PC-9 (cell line): Measurements from ENCODE around the gene OIP5. TPM values are rescaled to one million over a fixed set of nuclear protein-coding genes. Genes with fewer than 3 reads are reported as not detected.

Experiments used
- BruUV-seq: library from RNA; stranded (reverse); fragments of 400-500 nt; replicated peaks from 2 replicates; lab custom pipeline; 2021; lab: Mats Ljungman, UMichigan
- CTCF ChIA-PET: fragments of 300-600 bp; sonication (Branson Sonifier 250); formaldehyde crosslinking; loops from one replicate; lab custom pipeline; 2022; ENCODE audit warnings: antibody characterized with exemption; lab: Charles Lee
- POLR2A ChIA-PET: fragments of 300-600 bp; sonication (Branson Sonifier 250); formaldehyde crosslinking; loops from one replicate; lab custom pipeline; 2022; ENCODE audit warnings: antibody characterized with exemption; ENCODE audit not compliant: unreplicated experiment; lab: Charles Lee
- DNase-seq, 2 experiments: peaks; one replicate each; pipeline versions ENCODE4 v3.0.0 to v3.0.0-alpha.2; 2015 to 2022; ENCODE audit warnings: mixed read lengths in 1 of 2
- H2AFZ ChIP-seq: fragments of 200-600 bp; sonication (generic); 2 replicates; pipeline ENCODE4 v1.8.1; 2017; ENCODE audit warnings: antibody characterized with exemption
- H3F3A ChIP-seq: fragments of 200-600 bp; sonication (generic); 2 replicates; pipeline ENCODE4 v1.8.1; 2017; ENCODE audit warnings: antibody characterized with exemption, mild to moderate bottlenecking, low read depth; ENCODE audit not compliant: insufficient read depth
- H3K27ac ChIP-seq: fragments of 200-600 bp; sonication (generic); 2 replicates; pipeline ENCODE4 v1.6.1; 2016; ENCODE audit warnings: mixed run types
- H3K27me3 ChIP-seq: fragments of 200-600 bp; sonication (generic); 2 replicates; pipeline ENCODE4 v1.6.1; 2016; ENCODE audit warnings: low read depth, mixed run types; ENCODE audit not compliant: insufficient read depth
- H3K36me3 ChIP-seq: fragments of 200-600 bp; sonication (generic); 2 replicates; pipeline ENCODE4 v1.6.1; 2016; ENCODE audit warnings: low read depth, mixed run types
- H3K4me1 ChIP-seq: fragments of 200-600 bp; sonication (generic); replicated peaks from 2 replicates; pipeline ENCODE4 v1.6.1; 2016; ENCODE audit warnings: mixed run types; ENCODE audit not compliant: insufficient read depth
- H3K4me2 ChIP-seq: fragments of 200-600 bp; sonication (generic); 2 replicates; pipeline ENCODE4 v1.6.1; 2017; ENCODE audit warnings: mixed run types
- H3K4me3 ChIP-seq: fragments of 200-600 bp; sonication (generic); 2 replicates; pipeline ENCODE4 v1.6.1; 2016; ENCODE audit warnings: mixed run types
- H3K79me2 ChIP-seq: fragments of 200-600 bp; sonication (generic); 2 replicates; pipeline ENCODE4 v1.6.1; 2017; ENCODE audit warnings: low read depth, mixed run types
- H3K9me2 ChIP-seq: fragments of 200-600 bp; sonication (generic); 2 replicates; pipeline ENCODE4 v1.8.1; 2017; ENCODE audit warnings: mild to moderate bottlenecking; ENCODE audit not compliant: insufficient read depth
- H3K9me3 ChIP-seq: fragments of 200-600 bp; sonication (generic); 2 replicates; pipeline ENCODE4 v1.8.1; 2016; ENCODE audit warnings: low read depth; ENCODE audit not compliant: insufficient read depth
- H4K20me1 ChIP-seq: fragments of 200-600 bp; sonication (generic); 2 replicates; pipeline ENCODE4 v1.8.1; 2017; ENCODE audit not compliant: insufficient read depth
- CTCF ChIP-seq: fragments of 200-600 bp; sonication (generic); conservative IDR thresholded peaks from 2 replicates; pipeline ENCODE4 v1.6.1; 2017; ENCODE audit warnings: mixed run types, antibody characterized with exemption, mild to moderate bottlenecking, moderate library complexity
- EZH2 ChIP-seq: fragments of 200-600 bp; sonication (generic); IDR thresholded peaks from 2 replicates; pipeline ENCODE4 v1.8.0; 2017; ENCODE audit warnings: antibody characterized with exemption, low read depth
- intact Hi-C: fragments of 100-400 bp; cut with micrococcal nuclease; formaldehyde crosslinking; loops from one replicate; pipeline ENCODE4 v1.10.0; 2022; ENCODE audit not compliant: unreplicated experiment
- total RNA-seq: library from RNA; stranded (reverse); gene quantifications from 2 replicates; pipeline ENCODE4 v1.2.3, GENCODE V29; 2021

Gene OIP5
- total RNA-seq, 1 experiment from 2014 or later = 25.4 TPM

DNA sequence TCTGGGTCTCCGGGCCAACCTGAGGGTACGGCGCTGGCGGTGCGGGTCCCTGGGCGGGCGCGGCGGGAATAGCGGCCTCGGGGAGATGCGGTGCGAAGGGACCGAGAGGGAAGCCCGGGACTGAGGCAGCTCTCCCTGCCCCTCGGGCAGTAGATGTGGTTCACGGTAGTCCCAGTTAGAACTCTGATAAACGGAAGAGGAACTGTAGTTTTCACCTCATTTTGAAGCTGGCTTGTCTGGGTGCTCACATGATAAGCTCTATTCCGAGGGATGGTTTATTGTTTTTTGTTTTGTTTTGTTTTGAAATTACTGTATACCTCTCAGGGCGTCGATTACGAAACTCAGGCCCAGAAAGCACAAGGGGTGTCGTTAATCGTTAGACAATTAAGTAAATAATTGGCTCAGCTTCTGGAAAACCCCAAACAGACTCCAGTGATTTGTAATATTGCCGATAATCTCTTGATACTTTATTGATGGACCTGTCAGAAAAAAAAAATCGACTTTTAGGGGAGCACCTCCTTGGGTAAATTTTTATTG lies 703 bp upstream of the OIP5 start:
- H3F3A ChIP-seq = peaks cover 5% of the 10 kb centered on the region; the same call in 1 of the 2 replicates
- H4K20me1 ChIP-seq = no peaks in the 10 kb centered on the region
- peaks cover 58% of the 10 kb centered on the region for H3K79me2 ChIP-seq
- no peaks in the 10 kb centered on the region for H3K27me3 ChIP-seq
- H3K9me2 ChIP-seq = no peaks in the 10 kb centered on the region
- POLR2A ChIA-PET = interaction anchor here (0.6 to 0.8 kb wide), 3 partner anchors 83 to 403 kb away, joined by 4 to 17 read pairs (median 5); partner anchors contain the start of gene RPAP1
- no peak for TF ChIP-seq CTCF
- TF ChIP-seq EZH2 = no peak
- H3K4me1 ChIP-seq = peaks cover 22% of the 10 kb centered on the region; the same call in 1 of the 2 replicates
- H3K4me2 ChIP-seq = peak overlapping the region; percentile 77
- intact Hi-C loops = loop anchor here (2.0 to 5.0 kb wide), 2 partner anchors 51 to 216 kb away; partner anchors contain the start of gene INO80
- H3K36me3 ChIP-seq = no peaks in the 10 kb centered on the region
- CTCF ChIA-PET = interaction anchor here (0.7 to 1.0 kb wide), 2 partner anchors 426 to 427 kb away, joined by 3 to 6 read pairs; no protein-coding TSS in a partner anchor
- H3K4me3 ChIP-seq = peak overlapping the region; percentile 85
- no TSS peak for BruUV-seq
- H3K9me3 ChIP-seq = no peaks in the 10 kb centered on the region
- H2AFZ ChIP-seq = peak overlapping the region; percentile 86
- peak overlapping the region; percentile 58 for H3K27ac ChIP-seq
- no peak for DNase-seq

DNA sequence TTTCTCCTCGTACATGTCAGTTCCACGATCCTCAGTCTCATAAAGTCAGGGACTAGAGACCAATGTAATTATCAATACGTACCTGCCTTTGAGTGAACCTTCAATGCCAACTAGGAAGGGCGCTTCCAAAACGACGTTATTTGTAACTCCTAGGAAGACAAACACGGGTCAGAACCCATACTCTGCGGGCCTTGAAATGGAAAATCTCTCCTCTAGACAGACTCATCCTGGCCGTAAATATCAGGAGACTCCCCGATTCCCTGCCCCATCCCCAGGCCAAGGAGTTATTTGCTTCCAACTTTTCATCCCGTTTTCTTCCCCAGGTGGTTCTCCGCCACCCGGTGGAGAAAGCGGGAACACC lies 578 bp downstream of the OIP5 start:
- H4K20me1 ChIP-seq = no peaks in the 10 kb centered on the region
- peak overlapping the region; percentile 99 for H2AFZ ChIP-seq
- intact Hi-C loops = loop anchor here (1.0 to 5.0 kb wide), 4 partner anchors 50 to 428 kb away; partner anchors contain the start of genes CHP1 and INO80
- H3K4me1 ChIP-seq = peaks cover 22% of the 10 kb centered on the region; the same call in 1 of the 2 replicates
- no TSS peak for BruUV-seq
- DNase-seq = peak; percentile 37 to 69
- ChIA-PET POLR2A (interaction anchor here (0.5 to 0.7 kb wide), 3 partner anchors 114 to 942 kb away, joined by 3 to 6 read pairs (median 3); partner anchors contain the start of genes INO80 and TMEM87A), CTCF (interaction anchor here (1.0 kb wide), 1 partner anchor 426 kb away, joined by 6 read pairs; no protein-coding TSS in a partner anchor)
- H3K9me3 ChIP-seq = no peaks in the 10 kb centered on the region
- peak overlapping the region; percentile 96 for H3K4me2 ChIP-seq
- H3K4me3 ChIP-seq = peak overlapping the region; percentile 85
- H3K79me2 ChIP-seq = peaks cover 45% of the 10 kb centered on the region
- H3K36me3 ChIP-seq = no peaks in the 10 kb centered on the region
- TF ChIP-seq CTCF (peak; percentile 73; the same call in 1 of the 2 replicates), EZH2 (no peak)
- peaks cover 5% of the 10 kb centered on the region; the same call in 1 of the 2 replicates for H3F3A ChIP-seq
- no peak overlapping the region for H3K27ac ChIP-seq
- H3K27me3 ChIP-seq = no peaks in the 10 kb centered on the region
- H3K9me2 ChIP-seq = no peaks in the 10 kb centered on the region

DNA sequence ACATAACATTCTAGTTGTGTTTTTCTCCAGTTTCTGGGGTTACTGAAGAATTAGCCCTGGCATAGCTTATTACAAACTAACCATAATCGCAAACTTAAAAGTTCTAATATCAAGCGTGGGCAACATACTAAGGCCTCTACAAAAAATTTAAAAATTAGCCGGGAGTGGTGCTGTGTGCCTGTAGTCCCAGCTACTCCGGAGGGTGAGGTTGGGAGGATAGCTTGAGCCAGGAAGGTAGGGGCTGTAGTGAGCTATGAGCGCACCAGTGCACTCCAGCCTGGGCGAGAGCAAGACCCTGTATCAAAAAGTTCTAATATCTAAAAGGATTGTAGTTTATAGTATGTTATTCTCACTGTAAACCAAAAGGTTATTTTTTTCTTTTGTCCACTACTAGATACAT lies 1.1 kb downstream of the OIP5 start:
- POLR2A ChIA-PET = no interaction called here
- no peaks in the 10 kb centered on the region for H3K9me3 ChIP-seq
- no peaks in the 10 kb centered on the region for H3K27me3 ChIP-seq
- peaks cover 40% of the 10 kb centered on the region for H3K79me2 ChIP-seq
- H3K9me2 ChIP-seq = no peaks in the 10 kb centered on the region
- BruUV-seq = no TSS peak
- no peaks in the 10 kb centered on the region for H3K36me3 ChIP-seq
- no peak overlapping the region for H3K27ac ChIP-seq
- peaks cover 22% of the 10 kb centered on the region; the same call in 1 of the 2 replicates for H3K4me1 ChIP-seq
- CTCF ChIA-PET = no interaction called here
- intact Hi-C loops = loop anchor here (5.0 kb wide), 1 partner anchor 49 kb away; no protein-coding TSS in a partner anchor
- H3K4me2 ChIP-seq = peak overlapping the region; percentile 96
- no peak for DNase-seq
- no peaks in the 10 kb centered on the region for H4K20me1 ChIP-seq
- H3F3A ChIP-seq = peaks cover 5% of the 10 kb centered on the region; the same call in 1 of the 2 replicates
- no peak for TF ChIP-seq EZH2
- TF ChIP-seq CTCF = no peak
- H2AFZ ChIP-seq = peak overlapping the region; percentile 99; the same call in 1 of the 2 replicates
- peak overlapping the region; percentile 85 for H3K4me3 ChIP-seq
